ENCODE data around the gene HOXA1.

Gene HOXA1

GRCh38 chr7:27116031-27116961, 20.5 kb upstream of the HOXA1 start:
- DNase-seq, result no peak

GRCh38 chr7:27115221-27116026, 19.6 kb upstream of the HOXA1 start:
- DNase-seq, result peak; percentile 58

- DNase-seq, result no peak
Observed at GRCh38 chr7:27114881-27115220, 19.1 kb upstream of the HOXA1 start.

GRCh38 chr7:27113991-27114769, 18.4 kb upstream of the HOXA1 start:
- DNase-seq, result peak; percentile 67

GRCh38 chr7:27112955-27113949, 17.5 kb upstream of the HOXA1 start:
- DNase-seq, result peak; percentile 89

GRCh38 chr7:27112361-27112760, 16.6 kb upstream of the HOXA1 start:
- DNase-seq, result no peak

- DNase-seq, result no peak
Observed at GRCh38 chr7:27111751-27112277, 16.0 kb upstream of the HOXA1 start.

GRCh38 chr7:27111042-27111750, 15.4 kb upstream of the HOXA1 start:
- DNase-seq, result peak; percentile 86

- peak; percentile 95 for DNase-seq
Observed at GRCh38 chr7:27110186-27111031, 14.6 kb upstream of the HOXA1 start.

GRCh38 chr7:27109466-27110185, 13.8 kb upstream of the HOXA1 start:
- no peak for DNase-seq

GRCh38 chr7:27108390-27109127, 12.8 kb upstream of the HOXA1 start:
- DNase-seq, result no peak

- no peak for DNase-seq
Observed at GRCh38 chr7:27107391-27108381, 11.9 kb upstream of the HOXA1 start.

- no peak for DNase-seq
Observed at GRCh38 chr7:27106901-27107240, 11.1 kb upstream of the HOXA1 start.

- no peak for DNase-seq
Observed at GRCh38 chr7:27106181-27106900, 10.5 kb upstream of the HOXA1 start.

- DNase-seq, result no peak
Observed at GRCh38 chr7:27105301-27106031, 9.7 kb upstream of the HOXA1 start.
